Ectodermal cell (in vitro differentiated cells): ENCODE data around the gene FCGR2B.
"Not testable (repeated sequence)": the region's sequence is repeated elsewhere in the genome, so short reads cannot be mapped to it uniquely, and the experiment has no call there.

Experiments
- H3K27ac ChIP-seq: 2 replicates; pipeline ENCODE4 v1.7.0; 2013; ENCODE audit warnings: mild to moderate bottlenecking, low read depth, low read length; ENCODE audit not compliant: insufficient read depth, poor library complexity, severe bottlenecking
- H3K27me3 ChIP-seq: 2 replicates; pipeline ENCODE4 v1.7.0; 2013; ENCODE audit warnings: mild to moderate bottlenecking, low read length; ENCODE audit not compliant: insufficient read depth, control insufficient read depth, poor library complexity, severe bottlenecking
- H3K36me3 ChIP-seq: one replicate; pipeline ENCODE4 v1.7.0; 2013; ENCODE audit warnings: low read length; ENCODE audit not compliant: control insufficient read depth, insufficient read depth
- H3K4me1 ChIP-seq: one replicate; pipeline ENCODE4 v1.7.0; 2013; ENCODE audit warnings: low read length; ENCODE audit not compliant: control insufficient read depth, insufficient read depth
- H3K4me3 ChIP-seq: 2 replicates; pipeline ENCODE4 v1.7.0; 2013; ENCODE audit warnings: low read depth, low read length, control low read depth; ENCODE audit not compliant: insufficient read depth
- H3K9me3 ChIP-seq: 2 replicates; pipeline ENCODE4 v1.7.0; 2013; ENCODE audit warnings: mild to moderate bottlenecking, low read length, moderate library complexity; ENCODE audit not compliant: control insufficient read depth
- WGBS, 2 experiments: methylation state at CpG; one replicate each; pipeline ENCODE4 v1.1.7; 2013; ENCODE audit warnings: missing lambda C conversion rate in 2 of 2; 5-methylcytosine and 5-hydroxymethylcytosine counted together

Gene FCGR2B

GRCh38 chr1:161721738-161722343, 58.9 kb downstream of the FCGR2B start:
- no peaks in the 10 kb centered on the region for H3K36me3 ChIP-seq
- H3K27ac ChIP-seq: no peak overlapping the region
- 64 to 66% methylated on average over 8 of the region's 8 CpGs for WGBS, 2 experiments
- H3K27me3 ChIP-seq: peaks cover 52% of the 10 kb centered on the region
- no peaks in the 10 kb centered on the region for H3K9me3 ChIP-seq
- peaks cover 6% of the 10 kb centered on the region for H3K4me1 ChIP-seq
- no peak overlapping the region for H3K4me3 ChIP-seq

GRCh38 chr1:161722406-161722805, 59.5 kb downstream of the FCGR2B start:
- peaks cover 58% of the 10 kb centered on the region for H3K27me3 ChIP-seq
- H3K27ac ChIP-seq: no peak overlapping the region
- no peaks in the 10 kb centered on the region for H3K36me3 ChIP-seq
- WGBS, 2 experiments: 90 to 95% methylated on average over 1 of the region's 1 CpG
- no peaks in the 10 kb centered on the region for H3K9me3 ChIP-seq
- H3K4me3 ChIP-seq: no peak overlapping the region
- H3K4me1 ChIP-seq: peaks cover 6% of the 10 kb centered on the region

- WGBS, 2 experiments: 89 to 90% methylated on average over 8 of the region's 8 CpGs
- Histone ChIP-seq H3K4me3 (no peak overlapping the region), H3K27ac (no peak overlapping the region), H3K4me1 (peaks cover 6% of the 10 kb centered on the region), H3K27me3 (peaks cover 69% of the 10 kb centered on the region), H3K9me3 (no peaks in the 10 kb centered on the region), H3K36me3 (no peaks in the 10 kb centered on the region)
Observed at GRCh38 chr1:161723459-161724141, 60.7 kb downstream of the FCGR2B start.

- peaks cover 69% of the 10 kb centered on the region for H3K27me3 ChIP-seq
- WGBS, 2 experiments: 50 to 52% methylated on average over 22 of the region's 22 CpGs
- not testable (repeated sequence) for H3K9me3 ChIP-seq, H3K4me1 ChIP-seq, H3K27ac ChIP-seq, H3K36me3 ChIP-seq
- peak overlapping the region; percentile 70 for H3K4me3 ChIP-seq
Observed at GRCh38 chr1:161725258-161725907, 62.4 kb downstream of the FCGR2B start.

GRCh38 chr1:161725908-161726472, 63.0 kb downstream of the FCGR2B start:
- H3K4me3 ChIP-seq: peak overlapping the region; percentile 70
- no peak overlapping the region for H3K27ac ChIP-seq
- H3K9me3 ChIP-seq: no peaks in the 10 kb centered on the region
- peaks cover 68% of the 10 kb centered on the region for H3K27me3 ChIP-seq
- no peaks in the 10 kb centered on the region for H3K36me3 ChIP-seq
- WGBS, 2 experiments: 1% methylated on average over 34 of the region's 34 CpGs
- peaks cover 6% of the 10 kb centered on the region for H3K4me1 ChIP-seq

GRCh38 chr1:161726473-161727255, 63.7 kb downstream of the FCGR2B start:
- Histone ChIP-seq H3K27me3 (peaks cover 61% of the 10 kb centered on the region), H3K27ac (no peak overlapping the region), H3K4me1 (peaks cover 6% of the 10 kb centered on the region), H3K36me3 (no peaks in the 10 kb centered on the region), H3K9me3 (no peaks in the 10 kb centered on the region), H3K4me3 (peak overlapping the region; percentile 70)
- 0% methylated on average over 79 to 80 of the region's 83 CpGs for WGBS, 2 experiments

GRCh38 chr1:161727256-161727924, 64.4 kb downstream of the FCGR2B start:
- H3K27me3 ChIP-seq: peaks cover 60% of the 10 kb centered on the region
- 2% methylated on average over 38 of the region's 38 CpGs for WGBS, 2 experiments

More at GRCh38 chr1:161727256-161727924, 64.4 kb downstream of the FCGR2B start:
- Histone ChIP-seq H3K4me3 (peak overlapping the region; percentile 70), H3K4me1 (peaks cover 6% of the 10 kb centered on the region), H3K27ac (no peak overlapping the region), H3K9me3 (no peaks in the 10 kb centered on the region), H3K36me3 (no peaks in the 10 kb centered on the region)
